ENCODE measurements around the gene COL12A1. TPM values are rescaled to one million over a fixed set of nuclear protein-coding genes. Genes with fewer than 3 reads are reported as not detected.

The COL12A1 gene
- total and polyA plus RNA-seq, 2 donors (not counting 3 experiments of a cell fraction or from before 2014, with no cell fraction given): 48.5 to 89.1 TPM

GRCh38 chr6:75155631-75156030 is 50.2 kb downstream of the COL12A1 start:
- DNase-seq (ENCODE audit: low read depth, low spot score) (peak; percentile 44), FAIRE-seq (no peak)
- Histone ChIP-seq H3K4me2 (ENCODE audit: insufficient read depth, low read length) (no peak overlapping the region), H3K4me1 (ENCODE audit: control insufficient read depth, extremely low read depth, insufficient read depth, low read length) (peaks cover 25% of the 10 kb centered on the region), H2AFZ (ENCODE audit: low read depth, low read length) (no peak overlapping the region), H3K9ac (replicated peaks; ENCODE audit: extremely low read depth, insufficient read depth, low read length) (no peak overlapping the region), H3K27me3 (ENCODE audit: control insufficient read depth in 2 of 2, insufficient read depth in 2 of 2, low read length in 2 of 2) (no peaks in the 10 kb centered on the region), H3K27ac (ENCODE audit: insufficient read depth, low read depth, low read length) (no peak overlapping the region), H3K36me3 (ENCODE audit: control insufficient read depth in 2 of 2, extremely low read depth in 1 of 2, insufficient read depth in 2 of 2, low read length in 2 of 2) (no peaks in the 10 kb centered on the region), H4K20me1 (replicated peaks; ENCODE audit: control insufficient read depth, extremely low read depth, insufficient read depth, low read length) (no peaks in the 10 kb centered on the region), H3K79me2 (ENCODE audit: control insufficient read depth, insufficient read depth, low read length) (no peaks in the 10 kb centered on the region), H3K9me1 (replicated peaks; ENCODE audit: control insufficient read depth, extremely low read depth, insufficient read depth, low read length) (no peaks in the 10 kb centered on the region), H3K4me3 (replicated peaks in 1 of 3; ENCODE audit: insufficient read depth in 1 of 3, low read depth in 1 of 3, low read length in 3 of 3) (no peak overlapping the region), H3K9me3 (replicated peaks; ENCODE audit: control insufficient read depth, insufficient read depth, low read length) (no peaks in the 10 kb centered on the region)
- intact Hi-C loops (cut with micrococcal nuclease) (loop anchor here (1.0 kb wide), 1 partner anchor 47 kb away; no protein-coding TSS in a partner anchor), dilution Hi-C loops (cut with MboI; ENCODE audit: extremely low pct_ligation_motif_present, low sequenced_read_pairs) (no loop called here)
- CTCF ChIA-PET: interaction anchor here (0.8 to 3.3 kb wide), 4 partner anchors 12 to 48 kb away, joined by 4 to 16 read pairs (median 4); no protein-coding TSS in a partner anchor
- POLR2A ChIA-PET: interaction anchor here (0.6 kb wide), 1 partner anchor 45 kb away, joined by 4 read pairs; no protein-coding TSS in a partner anchor
- TF ChIP-seq JUN (IDR thresholded peaks at IDR 0.05; ENCODE audit: borderline replicate concordance, insufficient read depth, insufficient read length, low read depth): no peak
- TF ChIP-seq EZH2 (IDR thresholded peaks at IDR 0.05; ENCODE audit: borderline replicate concordance, low read depth, low read length, severe bottlenecking): no peak
- no peak for TF ChIP-seq POLR2A (IDR thresholded peaks at IDR 0.05; ENCODE audit: low read depth, low read length)
- no TSS peak for BruUV-seq (replicated peaks)

GRCh38 chr6:75154973-75155372 is 50.9 kb downstream of the COL12A1 start:
- intact Hi-C loops (cut with micrococcal nuclease) (loop anchor here (1.0 kb wide), 1 partner anchor 47 kb away; no protein-coding TSS in a partner anchor), dilution Hi-C loops (cut with MboI; ENCODE audit: extremely low pct_ligation_motif_present, low sequenced_read_pairs) (no loop called here)
- no peak for FAIRE-seq
- no peak overlapping the region for H2AFZ ChIP-seq (ENCODE audit: low read depth, low read length)
- no peaks in the 10 kb centered on the region for H3K36me3 ChIP-seq (ENCODE audit: control insufficient read depth in 2 of 2, extremely low read depth in 1 of 2, insufficient read depth in 2 of 2, low read length in 2 of 2)
- ChIA-PET CTCF (interaction anchor here (0.8 to 3.3 kb wide), 4 partner anchors 11 to 49 kb away, joined by 4 to 16 read pairs (median 4); no protein-coding TSS in a partner anchor), POLR2A (interaction anchor here (0.6 kb wide), 1 partner anchor 46 kb away, joined by 4 read pairs; no protein-coding TSS in a partner anchor)
- DNase-seq (ENCODE audit: low read depth, low spot score): no peak
- H3K4me3 ChIP-seq (replicated peaks in 1 of 3; ENCODE audit: insufficient read depth in 1 of 3, low read depth in 1 of 3, low read length in 3 of 3): no peak overlapping the region
- H3K27ac ChIP-seq (ENCODE audit: insufficient read depth, low read depth, low read length): no peak overlapping the region
- H3K4me2 ChIP-seq (ENCODE audit: insufficient read depth, low read length): no peak overlapping the region
- H3K79me2 ChIP-seq (ENCODE audit: control insufficient read depth, insufficient read depth, low read length): no peaks in the 10 kb centered on the region
- no peak for TF ChIP-seq FOS (IDR thresholded peaks at IDR 0.05; ENCODE audit: borderline replicate concordance, insufficient read depth, low read length)
- TF ChIP-seq CTCF (IDR thresholded peaks at IDR 0.05; ENCODE audit: extremely low read depth in 1 of 2, insufficient read depth in 1 of 2, low read depth in 1 of 2, low read length in 2 of 2): no peak
- H3K27me3 ChIP-seq (ENCODE audit: control insufficient read depth in 2 of 2, insufficient read depth in 2 of 2, low read length in 2 of 2): no peaks in the 10 kb centered on the region
- H3K9me1 ChIP-seq (replicated peaks; ENCODE audit: control insufficient read depth, extremely low read depth, insufficient read depth, low read length): no peaks in the 10 kb centered on the region
- no peaks in the 10 kb centered on the region for H3K9me3 ChIP-seq (replicated peaks; ENCODE audit: control insufficient read depth, insufficient read depth, low read length)
- no peak overlapping the region for H3K9ac ChIP-seq (replicated peaks; ENCODE audit: extremely low read depth, insufficient read depth, low read length)
- H3K4me1 ChIP-seq (ENCODE audit: control insufficient read depth, extremely low read depth, insufficient read depth, low read length): peaks cover 25% of the 10 kb centered on the region
- BruUV-seq (replicated peaks): no TSS peak
- no peaks in the 10 kb centered on the region for H4K20me1 ChIP-seq (replicated peaks; ENCODE audit: control insufficient read depth, extremely low read depth, insufficient read depth, low read length)

Data from endothelial cell of umbilical vein (primary cell).